Measurements from ENCODE around the gene ZFYVE27.

DNA sequence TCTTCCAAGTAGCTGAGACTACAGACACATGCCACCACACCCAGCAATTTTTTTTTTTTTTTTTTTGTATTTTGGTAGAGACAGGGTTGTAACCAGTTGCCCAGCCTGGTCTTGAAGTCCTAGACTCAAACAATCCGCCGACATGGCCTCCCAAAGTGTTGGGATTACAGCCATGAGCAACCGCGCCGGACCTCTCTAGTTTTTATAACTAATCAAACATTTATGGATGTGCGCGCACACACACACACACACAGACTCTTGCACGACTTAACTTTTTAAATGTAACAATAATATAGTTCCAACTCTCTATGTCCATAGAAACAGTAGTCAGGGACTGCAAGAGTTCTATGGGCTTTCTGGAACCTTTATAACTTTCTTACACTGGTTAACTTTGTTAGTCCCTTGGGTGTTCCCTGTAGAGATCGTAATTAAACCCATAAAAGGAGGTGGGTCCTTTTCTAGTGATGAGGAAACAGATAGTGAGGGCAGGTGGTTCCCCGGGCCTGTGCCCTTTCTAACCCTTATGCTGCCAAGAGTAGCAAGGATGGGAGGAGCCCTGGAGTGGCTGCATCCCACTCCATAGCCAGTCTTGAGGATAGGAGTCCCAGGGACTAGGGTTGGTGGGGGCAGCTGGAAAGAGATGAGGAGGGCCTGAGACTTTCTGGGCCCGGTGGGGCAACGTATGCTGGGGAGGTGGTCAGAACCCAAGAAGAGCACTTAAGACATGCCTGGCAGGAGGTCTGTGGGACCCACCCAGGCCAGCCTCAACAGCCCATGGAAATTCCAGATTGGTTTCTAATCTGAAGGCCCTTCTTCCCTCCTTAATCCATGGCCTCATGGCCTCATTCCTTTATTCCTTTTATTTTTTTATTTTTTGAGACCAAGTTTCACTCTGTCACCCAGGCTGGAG, 14.8 kb upstream of the ZFYVE27 start:
- TF ChIP-seq, protein P1, sequence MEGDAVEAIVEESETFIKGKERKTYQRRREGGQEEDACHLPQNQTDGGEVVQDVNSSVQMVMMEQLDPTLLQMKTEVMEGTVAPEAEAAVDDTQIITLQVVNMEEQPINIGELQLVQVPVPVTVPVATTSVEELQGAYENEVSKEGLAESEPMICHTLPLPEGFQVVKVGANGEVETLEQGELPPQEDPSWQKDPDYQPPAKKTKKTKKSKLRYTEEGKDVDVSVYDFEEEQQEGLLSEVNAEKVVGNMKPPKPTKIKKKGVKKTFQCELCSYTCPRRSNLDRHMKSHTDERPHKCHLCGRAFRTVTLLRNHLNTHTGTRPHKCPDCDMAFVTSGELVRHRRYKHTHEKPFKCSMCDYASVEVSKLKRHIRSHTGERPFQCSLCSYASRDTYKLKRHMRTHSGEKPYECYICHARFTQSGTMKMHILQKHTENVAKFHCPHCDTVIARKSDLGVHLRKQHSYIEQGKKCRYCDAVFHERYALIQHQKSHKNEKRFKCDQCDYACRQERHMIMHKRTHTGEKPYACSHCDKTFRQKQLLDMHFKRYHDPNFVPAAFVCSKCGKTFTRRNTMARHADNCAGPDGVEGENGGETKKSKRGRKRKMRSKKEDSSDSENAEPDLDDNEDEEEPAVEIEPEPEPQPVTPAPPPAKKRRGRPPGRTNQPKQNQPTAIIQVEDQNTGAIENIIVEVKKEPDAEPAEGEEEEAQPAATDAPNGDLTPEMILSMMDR (IDR thresholded peaks at IDR 0.05), result no peak
- TF ChIP-seq ZFX (IDR thresholded peaks at IDR 0.05; ENCODE audit: borderline replicate concordance), result no peak
